HEK293 (cell line): ENCODE data around the gene LRRC70.
"Not testable (repeated sequence)": the region's sequence is repeated elsewhere in the genome, so short reads cannot be mapped to it uniquely, and the experiment has no call there.

Experiments used
- CTCF ChIP-seq: fragments of 450-650 bp; formaldehyde crosslinking; IDR thresholded peaks from 2 replicates; pipeline ENCODE4 v1.5.1; 2016; ENCODE audit warnings: missing biosample characterization, missing genetic modification characterization
- MZF1 ChIP-seq: fragments of 450-650 bp; formaldehyde crosslinking; IDR thresholded peaks from 2 replicates; pipeline ENCODE4 v1.5.1; 2017; ENCODE audit warnings: missing biosample characterization, missing genetic modification characterization, borderline replicate concordance
- PBX3 ChIP-seq: sonication (generic); formaldehyde crosslinking; IDR thresholded peaks from 2 replicates; pipeline ENCODE4 v1.8.1; 2022; ENCODE audit warnings: mild to moderate bottlenecking, moderate library complexity, missing genetic modification reagents
- REPIN1 ChIP-seq: fragments of 450-650 bp; formaldehyde crosslinking; IDR thresholded peaks from 2 replicates; pipeline ENCODE4 v1.5.1; 2017; ENCODE audit warnings: missing biosample characterization, missing genetic modification characterization, low read depth
- SP2 ChIP-seq: fragments of 450-650 bp; formaldehyde crosslinking; IDR thresholded peaks from 2 replicates; pipeline ENCODE4 v1.5.1; 2016; ENCODE audit warnings: missing biosample characterization, missing genetic modification characterization
- ZBTB49 ChIP-seq: fragments of 450-650 bp; formaldehyde crosslinking; IDR thresholded peaks from 2 replicates; pipeline ENCODE4 v1.5.1; 2016; ENCODE audit warnings: missing biosample characterization, missing genetic modification characterization, low read depth
- ZBTB7A ChIP-seq: fragments of 450-650 bp; formaldehyde crosslinking; IDR thresholded peaks from 2 replicates; pipeline ENCODE4 v1.5.1; 2016; ENCODE audit warnings: low read depth, missing biosample characterization, missing genetic modification characterization
- ZFP69B ChIP-seq: fragments of 450-650 bp; formaldehyde crosslinking; IDR thresholded peaks from 2 replicates; pipeline ENCODE4 v1.5.1; 2016; ENCODE audit warnings: missing biosample characterization, missing genetic modification characterization
- ZNF140 ChIP-seq: fragments of 450-650 bp; formaldehyde crosslinking; IDR thresholded peaks from 2 replicates; pipeline ENCODE4 v1.5.1; 2016; ENCODE audit warnings: missing biosample characterization, missing genetic modification characterization
- ZNF174 ChIP-seq: fragments of 450-650 bp; formaldehyde crosslinking; IDR thresholded peaks from 2 replicates; pipeline ENCODE4 v1.5.0; 2017; ENCODE audit warnings: missing biosample characterization, mild to moderate bottlenecking, missing genetic modification characterization
- ZNF274 ChIP-seq, 2 experiments: fragments of 200-500 bp in 1 of 2; fragments of 450-650 bp in 1 of 2; sonication (Bioruptor generic) in 1 of 2; formaldehyde crosslinking in 1 of 2; IDR thresholded peaks; 2 replicates each; pipeline versions ENCODE4 v1.5.1 to v1.6.1; 2014 to 2016; ENCODE audit warnings: borderline replicate concordance in 1 of 2, inconsistent platforms in 1 of 2, low read length in 1 of 2, missing biosample characterization in 1 of 2, missing genetic modification characterization in 1 of 2
- ZNF580 ChIP-seq: fragments of 450-650 bp; formaldehyde crosslinking; IDR thresholded peaks from 2 replicates; pipeline ENCODE4 v1.5.1; 2016; ENCODE audit warnings: missing biosample characterization, missing genetic modification characterization
- ZNF610 ChIP-seq: fragments of 450-650 bp; formaldehyde crosslinking; IDR thresholded peaks from 2 replicates; pipeline ENCODE4 v1.5.1; 2016; ENCODE audit warnings: missing biosample characterization, missing genetic modification characterization, borderline replicate concordance
- ZNF76 ChIP-seq: fragments of 450-650 bp; formaldehyde crosslinking; IDR thresholded peaks from 2 replicates; pipeline ENCODE4; 2016; ENCODE audit warnings: low read depth, missing biosample characterization, missing genetic modification characterization, borderline replicate concordance

GRCh38 chr5:62565740-62566139 is 12.9 kb upstream of the LRRC70 start:
- TF ChIP-seq CTCF (tag by site-specific recombination); ZBTB7A (tag by site-specific recombination); ZNF140 (tag by site-specific recombination); ZNF76; SP2 (tag by site-specific recombination); ZNF580 (tag by site-specific recombination); ZBTB49 (tag by site-specific recombination); ZNF610 (tag by site-specific recombination); MZF1 (tag by site-specific recombination); ZNF274 (IDR thresholded peaks at IDR 0.05; ENCODE audit: low read length); ZNF274 (tag by site-specific recombination; IDR thresholded peaks at IDR 0.05; ENCODE audit: borderline replicate concordance); REPIN1 (tag by site-specific recombination); ZFP69B (tag by site-specific recombination); PBX3 (CRISPR knock-in tag); ZNF174 (tag by site-specific recombination): not testable (repeated sequence)
